SW 1271 (cell line): ENCODE data around the gene CRIP3.
"Not testable (repeated sequence)": the region's sequence is repeated elsewhere in the genome, so short reads cannot be mapped to it uniquely, and the experiment has no call there.

ENCODE experiments used
- DNase-seq, 2 experiments: peaks; one replicate each; lab custom pipeline; 2025; lab: John Stamatoyannopoulos, UW

The CRIP3 gene

GRCh38 chr6:43306086-43306485 lies 2.5 kb downstream of the CRIP3 start:
- no peak for DNase-seq

- no peak for DNase-seq
These were observed 3.7 kb downstream of the CRIP3 start for GRCh38 chr6:43304882-43305281.

DNA sequence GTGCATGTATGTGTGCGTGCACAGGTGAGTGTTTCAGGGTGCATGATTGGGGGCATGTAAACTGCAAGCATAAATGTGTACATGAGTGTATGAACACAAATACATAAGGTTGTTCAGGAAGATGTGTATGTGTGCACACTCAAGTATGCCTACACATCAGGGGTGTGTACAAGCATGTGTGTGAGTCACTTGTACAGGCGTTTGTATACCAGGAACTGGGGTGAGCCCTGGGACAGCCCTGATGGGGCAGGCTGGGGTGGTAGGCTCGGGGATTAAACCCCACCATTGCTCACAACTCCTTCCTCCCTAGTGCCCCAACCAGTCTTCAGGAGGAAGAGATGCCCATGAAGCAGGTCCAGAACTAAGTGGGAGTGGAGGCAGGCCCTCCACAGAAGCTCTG lies 4.3 kb downstream of the CRIP3 start:
- no peak for DNase-seq

DNA sequence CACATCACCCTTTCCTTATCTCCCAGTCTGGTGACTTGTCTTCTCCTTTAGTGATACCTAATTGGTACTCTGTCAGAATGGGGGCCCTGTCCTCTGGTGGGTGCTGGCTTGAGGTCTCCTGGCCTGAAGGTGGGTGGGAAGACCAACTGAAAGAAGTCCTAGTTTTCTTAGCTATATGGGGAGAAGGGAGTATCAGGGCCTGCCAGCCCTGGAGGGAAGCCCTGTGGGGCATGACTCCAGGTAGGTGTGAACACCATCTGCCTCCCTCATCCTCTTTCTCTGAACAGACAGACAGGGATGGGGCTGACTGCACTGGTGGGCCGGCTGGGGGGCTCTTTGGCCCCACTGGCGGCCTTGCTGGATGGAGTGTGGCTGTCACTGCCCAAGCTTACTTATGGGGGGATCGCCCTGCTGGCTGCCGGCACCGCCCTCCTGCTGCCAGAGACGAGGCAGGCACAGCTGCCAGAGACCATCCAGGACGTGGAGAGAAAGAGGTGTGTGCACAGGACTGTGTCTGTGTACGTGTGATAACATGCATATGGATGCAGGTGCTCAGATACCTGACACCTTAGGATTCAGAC lies 4.8 kb downstream of the CRIP3 start:
- DNase-seq = no peak

DNA sequence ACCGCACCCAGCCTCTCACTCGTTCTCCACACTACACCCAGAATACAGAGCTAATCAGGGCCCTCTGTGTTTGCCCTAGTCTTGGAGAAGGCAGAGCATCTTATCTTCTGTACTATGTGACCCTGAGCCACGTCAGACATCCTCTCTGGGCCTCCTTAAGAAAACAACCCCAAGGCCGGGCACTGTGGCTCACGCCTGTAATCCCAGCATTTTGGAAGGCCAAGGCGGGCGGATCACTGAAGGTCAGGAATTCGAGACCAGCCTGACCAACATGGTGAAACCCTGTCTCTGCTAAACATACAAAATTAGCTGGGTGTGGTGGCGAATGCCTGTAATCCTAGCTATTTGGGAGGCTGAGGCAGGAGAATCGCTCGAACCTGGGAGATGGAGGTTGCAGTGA lies 5.6 kb downstream of the CRIP3 start:
- DNase-seq = not testable (repeated sequence)

DNA sequence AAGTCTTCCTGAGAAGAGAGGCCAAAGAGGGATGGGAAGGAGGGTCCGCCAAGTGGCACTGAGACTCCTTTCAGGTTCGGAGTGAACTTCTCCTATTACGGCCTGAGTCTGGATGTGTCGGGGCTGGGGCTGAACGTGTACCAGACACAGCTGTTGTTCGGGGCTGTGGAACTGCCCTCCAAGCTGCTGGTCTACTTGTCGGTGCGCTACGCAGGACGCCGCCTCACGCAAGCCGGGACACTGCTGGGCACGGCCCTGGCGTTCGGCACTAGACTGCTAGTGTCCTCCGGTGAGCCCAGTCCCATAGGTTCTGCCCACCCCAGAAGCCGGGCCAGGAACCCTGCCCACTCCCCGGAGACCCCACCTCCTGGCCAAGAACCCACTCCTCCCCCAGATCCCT lies 6.5 kb downstream of the CRIP3 start:
- no peak for DNase-seq

DNA sequence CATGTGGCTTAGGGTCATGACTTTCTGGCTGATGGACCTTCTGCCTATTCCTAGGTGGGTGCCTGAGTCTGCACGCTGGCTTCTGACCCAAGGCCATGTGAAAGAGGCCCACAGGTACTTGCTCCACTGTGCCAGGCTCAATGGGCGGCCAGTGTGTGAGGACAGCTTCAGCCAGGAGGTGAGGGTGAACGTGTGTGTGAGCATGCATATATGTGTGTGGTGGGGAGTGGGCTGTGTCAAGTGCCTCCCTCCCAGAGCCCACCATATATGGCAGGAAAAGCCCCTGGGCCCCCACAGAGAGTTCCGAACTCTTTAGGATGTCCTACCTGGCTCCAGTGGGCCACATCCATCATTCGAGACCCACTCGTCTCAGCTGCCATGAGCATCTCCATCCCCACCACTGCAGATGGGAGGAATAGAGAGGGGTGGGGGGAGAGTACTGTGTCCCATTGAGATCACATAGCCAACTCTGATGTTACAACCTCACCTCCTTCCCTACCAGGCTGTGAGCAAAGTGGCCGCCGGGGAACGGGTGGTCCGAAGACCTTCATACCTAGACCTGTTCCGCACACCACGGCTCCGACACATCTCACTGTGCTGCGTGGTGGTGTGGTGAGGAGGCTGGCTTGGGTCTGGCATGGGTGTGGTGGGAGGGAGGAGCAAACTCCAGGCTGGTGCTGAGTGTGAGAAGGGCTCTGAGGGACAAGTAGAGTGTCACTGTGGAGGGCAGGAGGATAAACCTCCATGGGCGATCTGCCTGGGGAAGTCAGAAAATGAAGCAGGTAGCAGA lies 7.3 kb downstream of the CRIP3 start:
- no peak for DNase-seq

DNA sequence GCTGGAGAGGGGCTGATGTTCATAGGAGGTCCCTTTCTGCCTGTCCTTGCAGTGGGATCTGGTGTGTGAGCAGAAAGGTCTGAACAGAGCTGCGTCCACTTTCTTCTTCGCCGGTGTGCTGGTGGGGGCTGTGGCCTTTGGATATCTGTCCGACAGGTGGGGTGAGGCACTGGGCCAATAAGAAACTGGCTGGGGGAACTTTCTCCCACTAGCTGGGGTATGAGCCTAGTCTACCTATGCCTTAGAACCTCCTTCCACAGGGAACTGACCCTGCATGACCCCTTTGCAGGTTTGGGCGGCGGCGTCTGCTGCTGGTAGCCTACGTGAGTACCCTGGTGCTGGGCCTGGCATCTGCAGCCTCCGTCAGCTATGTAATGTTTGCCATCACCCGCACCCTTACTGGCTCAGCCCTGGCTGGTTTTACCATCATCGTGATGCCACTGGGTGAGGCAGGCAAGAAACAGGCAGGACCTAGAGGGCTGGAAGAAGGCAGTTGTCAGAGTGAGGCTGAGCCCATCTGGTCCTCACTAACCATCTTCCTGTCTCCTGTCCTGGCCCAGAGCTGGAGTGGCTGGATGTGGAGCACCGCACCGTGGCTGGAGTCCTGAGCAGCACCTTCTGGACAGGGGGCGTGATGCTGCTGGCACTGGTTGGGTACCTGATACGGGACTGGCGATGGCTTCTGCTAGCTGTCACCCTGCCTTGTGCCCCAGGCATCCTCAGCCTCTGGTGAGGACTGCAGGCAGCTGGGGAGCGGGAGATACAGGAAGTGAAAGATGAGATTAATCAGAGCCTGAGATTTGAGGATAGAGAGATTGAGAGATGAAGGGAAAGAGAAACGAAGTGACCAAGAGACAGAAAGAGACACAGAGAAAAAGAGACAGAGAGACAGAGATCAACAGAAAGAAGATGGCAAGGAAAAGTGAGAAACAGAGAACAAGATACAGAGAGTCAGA lies 9.0 kb downstream of the CRIP3 start:
- no peak for DNase-seq

DNA sequence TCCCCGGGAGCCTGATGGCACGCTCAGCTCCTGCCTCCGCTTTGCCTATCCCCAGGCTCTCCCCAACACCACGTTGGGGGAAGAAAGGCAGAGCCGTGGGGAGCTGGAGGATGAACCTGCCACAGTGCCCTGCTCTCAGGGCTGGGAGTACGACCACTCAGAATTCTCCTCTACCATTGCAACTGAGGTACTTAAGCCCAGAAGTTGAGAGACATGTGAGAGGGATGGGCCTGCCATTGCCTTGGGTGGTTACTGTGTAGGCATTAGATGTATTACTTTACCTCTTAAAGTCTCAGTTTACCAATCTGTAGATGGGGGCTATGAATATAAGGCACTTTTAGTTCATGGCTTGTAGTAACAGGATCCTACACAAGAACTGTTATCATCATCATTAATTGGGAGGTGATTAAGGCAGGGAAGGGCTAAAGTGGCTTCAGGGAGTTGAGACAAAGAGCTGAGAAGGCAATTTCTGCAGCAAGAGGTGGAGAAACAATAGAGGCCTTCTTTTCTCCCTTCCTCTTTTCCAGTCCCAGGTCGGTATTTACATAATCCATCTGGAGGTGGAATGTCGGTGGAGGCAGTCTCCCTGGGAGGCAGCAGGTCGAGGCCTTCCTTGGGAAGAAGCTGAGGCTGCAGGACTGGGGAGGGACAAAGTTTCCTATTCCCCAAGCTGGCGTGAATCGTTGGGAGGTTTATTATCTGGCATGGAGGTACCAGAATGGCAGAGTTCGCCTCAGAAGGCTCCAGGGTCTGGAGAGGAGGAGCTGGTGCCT lies 9.9 kb downstream of the CRIP3 start:
- no peak for DNase-seq

GRCh38 chr6:43297644-43298564 lies 10.7 kb downstream of the CRIP3 start, which contains the start of gene SLC22A7:
Gene SLC22A7, plus strand, starts transcription at chr6:43298260. Its CDS starts 99 bp downstream, at chr6:43298359.
- DNase-seq = no peak

DNA sequence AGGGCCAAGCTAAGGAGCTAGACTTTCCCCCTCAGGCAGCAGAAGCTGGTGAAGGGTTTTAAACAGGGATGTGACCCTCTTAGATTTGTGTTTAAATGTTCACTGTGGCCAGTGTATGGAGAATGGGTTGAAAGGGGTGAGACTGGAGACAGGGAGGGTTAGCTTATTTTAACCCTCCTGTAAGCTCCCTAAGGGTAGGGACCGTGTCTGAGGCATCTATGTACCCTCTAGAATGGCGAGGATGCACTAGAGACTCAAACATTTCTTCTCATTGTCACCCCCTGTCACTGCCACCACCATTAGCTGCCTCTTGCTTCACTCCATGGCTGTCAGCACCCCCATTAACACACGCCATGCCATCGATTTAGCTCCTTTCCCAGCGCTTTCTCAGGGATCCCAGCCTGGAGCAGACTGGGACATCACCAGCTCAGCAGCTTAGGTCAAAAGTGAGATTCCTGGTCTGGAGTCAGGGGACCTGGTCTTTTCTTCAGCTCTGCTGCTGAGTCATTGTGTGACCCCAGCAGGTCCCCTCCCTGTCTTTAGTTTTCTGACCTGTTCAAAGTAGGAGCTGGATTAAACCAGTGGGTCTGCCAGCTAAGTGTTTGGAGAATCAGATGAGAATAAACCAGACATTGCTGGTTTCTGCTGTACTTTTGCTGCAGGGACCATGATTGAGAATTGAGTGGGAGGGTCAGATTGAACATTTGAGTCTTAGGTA lies 11.7 kb downstream of the CRIP3 start:
- DNase-seq = no peak

- no peak for DNase-seq
These were observed 13.2 kb downstream of the CRIP3 start for GRCh38 chr6:43295456-43295855.

- no peak for DNase-seq
These were observed 14.1 kb downstream of the CRIP3 start for GRCh38 chr6:43294536-43294935.

GRCh38 chr6:43293698-43294097 lies 14.9 kb downstream of the CRIP3 start:
- DNase-seq = no peak

DNA sequence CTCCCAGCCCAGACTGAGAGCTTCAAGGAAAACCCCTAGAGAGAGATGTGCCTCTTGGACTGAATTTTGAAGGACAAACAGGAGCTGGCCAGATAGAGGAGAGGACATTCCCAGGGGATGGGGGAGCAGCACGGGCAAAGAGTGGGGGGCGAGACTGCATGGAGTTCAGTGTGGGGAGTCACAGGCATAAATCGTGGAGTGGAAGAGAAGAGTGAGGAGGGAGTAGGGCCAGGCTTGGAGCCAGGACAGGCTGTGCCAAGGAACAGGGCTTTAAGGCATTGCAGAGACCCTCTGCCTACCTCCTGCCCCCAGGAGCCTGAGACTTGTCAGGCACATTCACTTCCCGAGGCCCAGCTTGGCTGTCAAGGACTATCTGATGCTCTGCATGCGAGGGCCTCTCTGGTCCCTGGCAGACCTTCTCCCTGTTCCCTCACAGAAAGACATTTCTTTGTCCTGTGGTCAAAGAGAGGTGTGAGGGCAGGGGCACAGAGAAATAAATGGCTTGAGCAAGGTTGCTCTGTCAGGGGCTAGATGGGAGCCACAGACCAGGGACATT lies 15.8 kb downstream of the CRIP3 start:
- no peak for DNase-seq

GRCh38 chr6:43292341-43292740 lies 16.3 kb downstream of the CRIP3 start:
- no peak for DNase-seq

GRCh38 chr6:43291708-43292107 lies 16.9 kb downstream of the CRIP3 start:
- DNase-seq = no peak

DNA sequence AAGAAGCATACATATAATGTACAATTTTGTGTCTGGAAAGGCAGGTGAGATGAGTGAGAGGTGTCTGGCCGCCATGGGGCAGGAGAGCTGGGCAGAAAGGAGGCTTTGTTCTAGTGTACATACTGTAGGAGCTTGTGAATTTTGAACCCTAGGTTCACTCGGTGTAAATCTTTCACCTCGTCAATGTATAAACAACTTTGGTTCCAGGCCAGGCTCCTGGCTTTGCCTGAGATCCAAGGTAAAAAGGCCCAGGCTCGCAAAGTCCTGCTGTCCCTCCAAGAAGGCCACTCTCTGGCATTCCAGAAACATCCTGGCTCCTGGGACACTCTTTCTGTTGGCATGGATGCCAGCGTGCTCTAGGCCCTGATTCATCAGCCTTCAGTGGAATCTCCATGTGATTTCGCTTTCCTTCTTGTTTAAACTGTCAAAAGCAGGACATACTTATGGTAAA lies 17.7 kb downstream of the CRIP3 start:
- no peak for DNase-seq

- DNase-seq = no peak
These were observed 18.2 kb downstream of the CRIP3 start for GRCh38 chr6:43290339-43290904.
